ENCODE measurements around the gene CAAP1. TPM values are rescaled to one million over a fixed set of nuclear protein-coding genes. Genes with fewer than 3 reads are reported as not detected.

CAAP1 gene
- total RNA-seq, 4 donors from 2014 or later: 4.5 to 12.3 (median 6.8) TPM

DNA sequence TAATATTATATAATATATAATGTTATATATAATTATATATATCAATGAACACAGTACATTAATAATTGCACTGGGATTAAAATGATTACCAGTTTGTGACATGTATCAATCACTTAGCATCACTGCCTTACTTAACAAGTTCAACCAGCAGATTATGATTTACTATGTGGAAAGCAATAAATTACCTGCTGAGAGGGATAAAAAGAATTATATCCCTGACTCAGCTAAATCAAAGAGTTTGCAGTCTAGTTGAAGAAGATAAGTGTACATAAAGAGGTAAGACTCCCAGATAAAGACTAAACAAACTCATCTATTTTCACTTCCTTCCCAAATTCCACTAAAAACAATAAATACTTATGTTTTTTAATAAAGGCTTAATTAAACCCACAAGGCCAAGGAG is 43.2 kb upstream of the CAAP1 start:
- in situ Hi-C loops (cut with MboI; ENCODE audit: low sequenced_read_pairs in 4 of 4): loop anchor here in 2 of 4 donors (10.0 to 25.0 kb wide), 2 partner anchors 51 to 626 kb away; partner anchors contain the start of gene C9orf72 (in 1 of the 2)
- intact Hi-C loops (cut with DNase I; ENCODE audit: low total_unique reads): no loop called here
- H3K36me3 ChIP-seq: no peaks in the 10 kb centered on the region
- H3K27ac ChIP-seq: no peak overlapping the region
- no peak overlapping the region for H3K4me3 ChIP-seq
- no peaks in the 10 kb centered on the region for H3K27me3 ChIP-seq
- no peak for TF ChIP-seq POLR2A (IDR thresholded peaks at IDR 0.05)
- TF ChIP-seq, protein P1, sequence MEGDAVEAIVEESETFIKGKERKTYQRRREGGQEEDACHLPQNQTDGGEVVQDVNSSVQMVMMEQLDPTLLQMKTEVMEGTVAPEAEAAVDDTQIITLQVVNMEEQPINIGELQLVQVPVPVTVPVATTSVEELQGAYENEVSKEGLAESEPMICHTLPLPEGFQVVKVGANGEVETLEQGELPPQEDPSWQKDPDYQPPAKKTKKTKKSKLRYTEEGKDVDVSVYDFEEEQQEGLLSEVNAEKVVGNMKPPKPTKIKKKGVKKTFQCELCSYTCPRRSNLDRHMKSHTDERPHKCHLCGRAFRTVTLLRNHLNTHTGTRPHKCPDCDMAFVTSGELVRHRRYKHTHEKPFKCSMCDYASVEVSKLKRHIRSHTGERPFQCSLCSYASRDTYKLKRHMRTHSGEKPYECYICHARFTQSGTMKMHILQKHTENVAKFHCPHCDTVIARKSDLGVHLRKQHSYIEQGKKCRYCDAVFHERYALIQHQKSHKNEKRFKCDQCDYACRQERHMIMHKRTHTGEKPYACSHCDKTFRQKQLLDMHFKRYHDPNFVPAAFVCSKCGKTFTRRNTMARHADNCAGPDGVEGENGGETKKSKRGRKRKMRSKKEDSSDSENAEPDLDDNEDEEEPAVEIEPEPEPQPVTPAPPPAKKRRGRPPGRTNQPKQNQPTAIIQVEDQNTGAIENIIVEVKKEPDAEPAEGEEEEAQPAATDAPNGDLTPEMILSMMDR (IDR thresholded peaks at IDR 0.05 in 4 of 5, conservative IDR thresholded peaks at IDR 0.05 in 1 of 5): no peak
- peaks cover 0 to 7% (median 0%) of the 10 kb centered on the region in 3 donors for H3K9me3 ChIP-seq
- ATAC-seq (no peak), DNase-seq (no peak)
- peaks cover 17 to 32% of the 10 kb centered on the region in 2 donors for H3K4me1 ChIP-seq

DNA sequence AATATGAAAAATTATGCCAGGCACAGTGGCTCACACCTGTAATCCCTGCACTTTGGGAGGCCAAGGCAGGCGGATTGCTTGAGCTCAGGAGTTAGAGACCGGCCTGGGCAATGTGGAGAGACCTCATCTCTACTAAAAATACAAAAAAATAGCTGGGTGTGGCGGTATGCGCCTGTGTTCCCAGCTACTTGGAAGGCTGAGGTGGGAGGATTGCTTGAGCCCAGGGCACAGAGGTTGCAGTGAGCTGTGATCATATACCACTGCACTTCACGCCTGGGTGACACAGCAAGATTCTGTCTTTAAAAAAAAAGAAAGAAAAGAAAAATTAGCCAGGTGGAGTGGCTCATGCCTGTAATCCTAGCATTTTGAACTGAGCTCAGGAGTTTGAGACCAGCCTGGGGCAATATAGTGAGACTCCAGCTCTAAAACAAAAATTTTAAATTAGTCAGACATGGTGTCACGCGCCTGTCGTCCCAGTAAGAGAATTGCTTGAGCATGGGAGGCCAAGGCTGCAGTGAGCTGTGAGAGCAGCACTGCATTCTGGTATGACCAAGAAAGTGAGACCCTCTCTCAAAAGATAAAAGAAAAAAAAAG is 36.4 kb upstream of the CAAP1 start:
- in situ Hi-C loops (cut with MboI; ENCODE audit: low sequenced_read_pairs in 4 of 4) (loop anchor here in 1 of 4 donors (25.0 kb wide), 1 partner anchor 633 kb away; the partner anchor contains the start of gene C9orf72), intact Hi-C loops (cut with DNase I; ENCODE audit: low total_unique reads) (no loop called here)
- no peaks in the 10 kb centered on the region for H3K4me1 ChIP-seq
- H3K27ac ChIP-seq: no peak overlapping the region
- peaks cover 0 to 55% of the 10 kb centered on the region in 2 donors for H3K36me3 ChIP-seq
- no peaks in the 10 kb centered on the region for H3K9me3 ChIP-seq
- TF ChIP-seq POLR2A (IDR thresholded peaks at IDR 0.05): no peak
- TF ChIP-seq, protein P1 (IDR thresholded peaks at IDR 0.05 in 4 of 5, conservative IDR thresholded peaks at IDR 0.05 in 1 of 5): no peak
- H3K4me3 ChIP-seq: no peak overlapping the region
- DNase-seq (no peak), ATAC-seq (no peak)
- no peaks in the 10 kb centered on the region for H3K27me3 ChIP-seq

DNA sequence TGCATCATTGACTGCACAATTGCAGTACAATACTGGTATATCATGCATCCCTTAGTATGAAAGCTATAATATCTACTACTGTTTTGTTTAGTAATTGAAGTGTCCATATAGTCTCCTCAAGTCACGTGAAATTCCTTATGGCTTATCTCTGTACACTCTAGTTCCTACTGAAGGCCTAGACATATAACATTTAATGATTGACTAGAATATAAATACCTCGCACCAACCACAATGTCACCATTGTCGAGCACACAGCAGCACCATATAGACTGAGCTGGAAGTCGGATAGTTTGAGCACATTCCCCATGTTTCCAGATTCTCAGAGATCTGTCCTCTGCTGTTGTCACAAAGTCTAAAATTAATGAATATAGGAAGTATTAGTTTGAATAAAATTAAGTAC is 33.0 kb upstream of the CAAP1 start:
- no peak overlapping the region for H3K4me3 ChIP-seq
- in situ Hi-C loops (cut with MboI; ENCODE audit: low sequenced_read_pairs in 4 of 4) (loop anchor here in 1 of 4 donors (25.0 kb wide), 1 partner anchor 637 kb away; the partner anchor contains the start of gene C9orf72), intact Hi-C loops (cut with DNase I; ENCODE audit: low total_unique reads) (no loop called here)
- no peaks in the 10 kb centered on the region for H3K27me3 ChIP-seq
- TF ChIP-seq, protein P1 (IDR thresholded peaks at IDR 0.05 in 4 of 5, conservative IDR thresholded peaks at IDR 0.05 in 1 of 5): no peak
- no peak for TF ChIP-seq POLR2A (IDR thresholded peaks at IDR 0.05)
- H3K4me1 ChIP-seq: no peaks in the 10 kb centered on the region
- DNase-seq (no peak), ATAC-seq (no peak)
- no peaks in the 10 kb centered on the region for H3K9me3 ChIP-seq
- H3K27ac ChIP-seq: no peak overlapping the region
- H3K36me3 ChIP-seq: peaks cover 2 to 89% of the 10 kb centered on the region in 2 donors

DNA sequence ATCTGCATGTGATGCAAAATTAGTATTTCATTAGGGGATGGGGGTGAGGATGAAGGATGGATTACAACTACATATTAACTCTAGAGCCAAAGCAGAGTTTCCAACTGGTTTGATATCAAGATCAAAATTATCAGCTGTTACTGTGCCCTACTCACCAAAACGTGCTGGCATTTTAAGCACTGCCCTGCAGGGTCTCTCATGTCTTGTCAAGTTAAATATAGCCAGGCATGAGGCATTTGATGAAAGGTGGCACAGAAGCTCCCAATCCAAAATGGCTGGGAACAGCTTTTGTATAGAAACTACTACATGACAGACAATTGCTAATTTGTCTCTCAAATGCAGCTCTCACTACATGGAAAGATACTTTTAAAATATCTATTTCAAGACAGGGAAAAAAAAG is 27.1 kb upstream of the CAAP1 start:
- no peaks in the 10 kb centered on the region for H3K4me1 ChIP-seq
- TF ChIP-seq, protein P1 (IDR thresholded peaks at IDR 0.05 in 4 of 5, conservative IDR thresholded peaks at IDR 0.05 in 1 of 5): no peak
- no peak for TF ChIP-seq POLR2A (IDR thresholded peaks at IDR 0.05)
- no peaks in the 10 kb centered on the region for H3K9me3 ChIP-seq
- H3K4me3 ChIP-seq: no peak overlapping the region
- no peak overlapping the region for H3K27ac ChIP-seq
- H3K36me3 ChIP-seq: peaks cover 2 to 89% of the 10 kb centered on the region in 2 donors
- no peaks in the 10 kb centered on the region for H3K27me3 ChIP-seq
- ATAC-seq (no peak), DNase-seq (no peak)
- in situ Hi-C loops (cut with MboI; ENCODE audit: low sequenced_read_pairs in 4 of 4) (no loop called here), intact Hi-C loops (cut with DNase I; ENCODE audit: low total_unique reads) (no loop called here)

Measured in gastrocnemius medialis (tissue), 4 donors.